Measurements from ENCODE around the gene CA5A.
A peak's percentile ranks its signal among the peaks of the same experiment; 100 is the strongest.

Gene CA5A

DNA sequence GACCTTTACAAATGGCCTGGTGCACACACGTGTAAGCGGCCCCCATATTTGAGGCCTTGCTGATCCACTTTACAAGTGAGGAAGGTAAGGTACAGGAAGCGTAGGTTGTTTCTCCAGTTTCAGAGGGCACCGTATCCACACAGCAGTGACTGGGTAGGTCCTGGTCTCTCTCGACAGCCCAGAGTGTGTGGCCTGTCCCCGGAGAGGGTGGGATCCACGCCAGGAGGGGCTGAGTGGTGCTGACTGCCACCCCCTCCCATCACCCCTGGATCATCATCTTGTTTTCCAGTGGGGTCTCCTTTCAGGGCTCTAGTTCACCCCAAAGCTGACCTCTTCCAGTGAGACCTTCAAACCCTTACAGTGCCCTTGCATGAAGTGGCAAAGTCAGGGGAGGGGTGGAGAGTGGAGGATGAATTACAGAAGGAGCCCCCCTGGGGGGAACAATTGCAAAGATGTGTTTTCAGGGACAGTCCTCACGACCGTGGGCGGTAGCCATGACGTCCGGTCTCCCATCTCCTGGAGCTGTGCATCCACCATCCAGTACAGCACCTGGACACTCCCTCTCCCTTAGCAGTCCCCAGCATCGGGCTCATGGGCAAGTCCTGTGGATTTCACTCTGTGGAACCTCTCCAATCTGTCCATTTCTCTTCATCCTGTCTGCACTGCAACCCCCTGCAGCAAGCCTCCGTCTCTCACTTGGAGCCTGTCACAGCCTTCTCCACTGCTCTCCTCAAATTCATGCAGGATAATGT lies 10.4 kb upstream of the CA5A start:
- TF ChIP-seq REST (IDR thresholded peaks at IDR 0.05; ENCODE audit: low read depth) (no peak), YY1 (IDR thresholded peaks at IDR 0.05; ENCODE audit: low read depth) (no peak), ZBTB7A (IDR thresholded peaks at IDR 0.05; ENCODE audit: low read depth) (no peak), TCF12 (IDR thresholded peaks at IDR 0.05; ENCODE audit: low read depth) (no peak), CREB1 (IDR thresholded peaks at IDR 0.05; ENCODE audit: low read depth) (no peak), TEAD4 (IDR thresholded peaks at IDR 0.05) (no peak), NFIC (IDR thresholded peaks at IDR 0.05) (no peak)

DNA sequence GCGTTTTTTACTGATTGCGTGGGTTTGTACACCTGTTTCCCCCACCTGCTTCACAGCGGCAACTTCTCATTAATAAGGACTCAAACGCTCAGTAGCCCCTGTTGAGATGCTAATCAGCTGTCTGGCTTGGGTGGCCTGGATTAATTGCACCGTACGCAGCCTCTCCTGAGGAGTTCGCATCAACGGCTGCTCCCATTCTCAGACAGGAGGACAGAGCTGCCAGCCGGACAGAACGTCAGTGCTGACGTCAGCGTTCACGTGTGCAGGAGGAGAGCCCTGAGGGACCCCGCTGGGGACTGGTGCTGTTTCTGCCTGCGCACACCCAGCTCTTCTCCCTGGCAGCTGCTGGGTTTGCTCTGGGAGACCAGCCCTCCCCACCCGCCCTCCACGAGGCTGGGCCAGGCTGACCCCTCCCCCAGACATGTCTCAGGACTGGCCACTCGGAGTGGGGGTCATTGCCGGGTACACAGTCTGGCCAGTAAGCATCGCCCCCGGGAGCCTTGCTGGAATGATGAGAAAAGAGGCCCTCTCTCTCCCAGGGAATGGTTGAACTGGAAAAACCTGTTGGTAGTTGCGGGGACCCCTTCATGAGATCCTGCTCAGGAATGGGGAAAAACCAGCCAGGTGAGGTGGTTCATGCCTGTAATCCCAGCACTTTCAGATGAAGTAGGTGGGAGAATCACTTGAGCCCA lies 9.2 kb upstream of the CA5A start:
- TF ChIP-seq ZBTB7A (IDR thresholded peaks at IDR 0.05; ENCODE audit: low read depth) (peak; percentile 85), REST (IDR thresholded peaks at IDR 0.05; ENCODE audit: low read depth) (0 out of 2 replicates have a peak, but pooled peaks have one; percentile 16), TEAD4 (IDR thresholded peaks at IDR 0.05) (peak; percentile 96), MAX (IDR thresholded peaks at IDR 0.05) (peak; percentile 71), TCF12 (IDR thresholded peaks at IDR 0.05; ENCODE audit: low read depth) (peak; percentile 93), TAF1 (IDR thresholded peaks at IDR 0.05; ENCODE audit: low read depth) (0 out of 2 replicates have a peak, but pooled peaks have one; percentile 34), RAD21 (IDR thresholded peaks at IDR 0.05; ENCODE audit: low read depth) (peak; percentile 29), EP300 (IDR thresholded peaks at IDR 0.05; ENCODE audit: borderline replicate concordance) (peak; percentile 87), NFIC (IDR thresholded peaks at IDR 0.05) (peak; percentile 80), YY1 (IDR thresholded peaks at IDR 0.05; ENCODE audit: low read depth) (peak; percentile 78), FOXM1 (IDR thresholded peaks at IDR 0.05; ENCODE audit: borderline replicate concordance, low read depth) (peak; percentile 62), EGR1 (IDR thresholded peaks at IDR 0.05) (peak; percentile 36; the same call in 1 of the 2 replicates), CEBPB (IDR thresholded peaks at IDR 0.05) (peak; percentile 74), CREB1 (IDR thresholded peaks at IDR 0.05; ENCODE audit: low read depth) (peak; percentile 83)
- TF ChIP-seq, protein P1, sequence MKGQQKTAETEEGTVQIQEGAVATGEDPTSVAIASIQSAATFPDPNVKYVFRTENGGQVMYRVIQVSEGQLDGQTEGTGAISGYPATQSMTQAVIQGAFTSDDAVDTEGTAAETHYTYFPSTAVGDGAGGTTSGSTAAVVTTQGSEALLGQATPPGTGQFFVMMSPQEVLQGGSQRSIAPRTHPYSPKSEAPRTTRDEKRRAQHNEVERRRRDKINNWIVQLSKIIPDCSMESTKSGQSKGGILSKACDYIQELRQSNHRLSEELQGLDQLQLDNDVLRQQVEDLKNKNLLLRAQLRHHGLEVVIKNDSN (IDR thresholded peaks at IDR 0.05) = peak; percentile 91

DNA sequence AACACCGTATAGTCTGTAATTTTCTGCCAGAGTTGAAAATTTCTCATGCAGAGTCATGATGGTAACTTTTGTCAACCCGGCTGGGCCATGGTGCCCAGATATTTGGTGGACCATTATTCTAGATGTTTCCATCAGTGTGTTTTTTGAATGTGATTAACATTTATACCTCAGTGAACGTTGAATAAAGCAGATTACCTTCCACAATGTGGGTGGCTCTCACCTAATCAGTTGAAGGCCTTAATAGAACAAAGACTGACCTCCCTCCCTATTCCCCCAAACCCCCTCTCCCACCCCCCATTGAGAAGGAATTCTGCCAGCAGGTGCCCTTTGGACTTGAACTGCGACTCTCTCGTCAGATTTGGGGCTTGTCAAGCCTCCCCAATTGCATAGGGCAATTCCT lies 6.4 kb upstream of the CA5A start:
- TF ChIP-seq EP300 (IDR thresholded peaks at IDR 0.05; ENCODE audit: borderline replicate concordance) = no peak
- TF ChIP-seq CREB1 (IDR thresholded peaks at IDR 0.05; ENCODE audit: low read depth) = no peak
- TF ChIP-seq FOXM1 (IDR thresholded peaks at IDR 0.05; ENCODE audit: borderline replicate concordance, low read depth) = no peak
- TF ChIP-seq, protein P1 (IDR thresholded peaks at IDR 0.05) = no peak
- no peak for TF ChIP-seq CEBPB (IDR thresholded peaks at IDR 0.05)
- TF ChIP-seq ZBTB7A (IDR thresholded peaks at IDR 0.05; ENCODE audit: low read depth) = no peak
- TF ChIP-seq TEAD4 (IDR thresholded peaks at IDR 0.05) = no peak
- TF ChIP-seq NFIC (IDR thresholded peaks at IDR 0.05) = no peak
- no peak for TF ChIP-seq TCF12 (IDR thresholded peaks at IDR 0.05; ENCODE audit: low read depth)
- TF ChIP-seq TAF1 (IDR thresholded peaks at IDR 0.05; ENCODE audit: low read depth) = no peak
- TF ChIP-seq MAX (IDR thresholded peaks at IDR 0.05) = no peak
- TF ChIP-seq REST (IDR thresholded peaks at IDR 0.05; ENCODE audit: low read depth) = no peak
- TF ChIP-seq YY1 (IDR thresholded peaks at IDR 0.05; ENCODE audit: low read depth) = no peak
- TF ChIP-seq EGR1 (IDR thresholded peaks at IDR 0.05) = no peak
